NCI-H2107 treated with DMSO at 0.1 percent for 48 hours (cell line): Measurements from ENCODE around the gene EML6.
A peak's percentile ranks its signal among the peaks of the same experiment; 100 is the strongest.

Experiments used
- DNase-seq: peaks from one replicate; lab custom pipeline; 2025; ENCODE audit not compliant: unreplicated experiment; lab: John Stamatoyannopoulos, UW

The EML6 gene

GRCh38 chr2:54797307-54797706, 73.8 kb downstream of the EML6 start:
- DNase-seq = no peak

- DNase-seq = no peak
Measured at GRCh38 chr2:54801352-54801751, 77.9 kb downstream of the EML6 start.

- DNase-seq = no peak
Measured at GRCh38 chr2:54803783-54804751, 80.6 kb downstream of the EML6 start.

- no peak for DNase-seq
Measured at GRCh38 chr2:54805255-54805654, 81.8 kb downstream of the EML6 start.

GRCh38 chr2:54806975-54807374, 83.5 kb downstream of the EML6 start:
- DNase-seq = no peak

GRCh38 chr2:54808661-54809060, 85.2 kb downstream of the EML6 start:
- no peak for DNase-seq

- no peak for DNase-seq
Measured at GRCh38 chr2:54809819-54810218, 86.4 kb downstream of the EML6 start.

GRCh38 chr2:54810246-54810645, 86.8 kb downstream of the EML6 start:
- DNase-seq = no peak

GRCh38 chr2:54813584-54813983, 90.1 kb downstream of the EML6 start:
- DNase-seq = no peak

GRCh38 chr2:54814389-54815147, 91.1 kb downstream of the EML6 start:
- DNase-seq = no peak

- no peak for DNase-seq
Measured at GRCh38 chr2:54815148-54815539, 91.7 kb downstream of the EML6 start.

GRCh38 chr2:54818226-54818625, 94.8 kb downstream of the EML6 start:
- no peak for DNase-seq

GRCh38 chr2:54820558-54820957, 97.1 kb downstream of the EML6 start:
- no peak for DNase-seq

GRCh38 chr2:54824567-54824966, 101.1 kb downstream of the EML6 start:
- DNase-seq = no peak

- no peak for DNase-seq
Measured at GRCh38 chr2:54830546-54830945, 107.1 kb downstream of the EML6 start.

GRCh38 chr2:54831480-54831879, 108.0 kb downstream of the EML6 start:
- no peak for DNase-seq

- no peak for DNase-seq
Measured at GRCh38 chr2:54834721-54835120, 111.3 kb downstream of the EML6 start.

GRCh38 chr2:54836477-54836876, 113.0 kb downstream of the EML6 start:
- no peak for DNase-seq

- DNase-seq = peak; percentile 43
Measured at GRCh38 chr2:54838585-54839035, 115.1 kb downstream of the EML6 start.

GRCh38 chr2:54839461-54840255, 116.2 kb downstream of the EML6 start:
- no peak for DNase-seq
